HEK293T (cell line): Measurements from ENCODE around the gene CARMIL3.

Experiments
- ARNT ChIP-seq: fragments of 450-650 bp; IDR thresholded peaks from 2 replicates; pipeline ENCODE4 v1.6.1; 2017; ENCODE audit warnings: mild to moderate bottlenecking
- BHLHE40 ChIP-seq: fragments of 450-650 bp; IDR thresholded peaks from 2 replicates; pipeline ENCODE4 v1.6.1; 2016; ENCODE audit warnings: mild to moderate bottlenecking, moderate library complexity, borderline replicate concordance
- CTBP1 ChIP-seq: fragments of 450-650 bp; IDR thresholded peaks from 2 replicates; pipeline ENCODE4 v1.6.1; 2016; ENCODE audit warnings: borderline replicate concordance
- FOXA1 ChIP-seq: fragments of 450-650 bp; IDR thresholded peaks from 2 replicates; pipeline ENCODE4 v1.6.1; 2016; ENCODE audit warnings: mild to moderate bottlenecking
- FOXK2 ChIP-seq: fragments of 450-650 bp; IDR thresholded peaks from 2 replicates; pipeline ENCODE4 v1.6.1; 2016; ENCODE audit warnings: mild to moderate bottlenecking
- FOXM1 ChIP-seq: fragments of 450-650 bp; IDR thresholded peaks from 2 replicates; pipeline ENCODE4 v1.6.1; 2017; ENCODE audit warnings: mild to moderate bottlenecking, borderline replicate concordance
- L3MBTL2 ChIP-seq: fragments of 450-650 bp; conservative IDR thresholded peaks from 2 replicates; pipeline ENCODE4 v1.6.1; 2016; ENCODE audit warnings: mild to moderate bottlenecking
- NFRKB ChIP-seq: fragments of 450-650 bp; IDR thresholded peaks from 2 replicates; pipeline ENCODE4 v1.6.1; 2016; ENCODE audit warnings: mild to moderate bottlenecking, moderate library complexity
- SP1 ChIP-seq: fragments of 450-650 bp; IDR thresholded peaks from 2 replicates; pipeline ENCODE4 v1.6.1; 2017
- TARDBP ChIP-seq: fragments of 450-650 bp; IDR thresholded peaks from 2 replicates; pipeline ENCODE4 v1.6.1; 2016

DNA sequence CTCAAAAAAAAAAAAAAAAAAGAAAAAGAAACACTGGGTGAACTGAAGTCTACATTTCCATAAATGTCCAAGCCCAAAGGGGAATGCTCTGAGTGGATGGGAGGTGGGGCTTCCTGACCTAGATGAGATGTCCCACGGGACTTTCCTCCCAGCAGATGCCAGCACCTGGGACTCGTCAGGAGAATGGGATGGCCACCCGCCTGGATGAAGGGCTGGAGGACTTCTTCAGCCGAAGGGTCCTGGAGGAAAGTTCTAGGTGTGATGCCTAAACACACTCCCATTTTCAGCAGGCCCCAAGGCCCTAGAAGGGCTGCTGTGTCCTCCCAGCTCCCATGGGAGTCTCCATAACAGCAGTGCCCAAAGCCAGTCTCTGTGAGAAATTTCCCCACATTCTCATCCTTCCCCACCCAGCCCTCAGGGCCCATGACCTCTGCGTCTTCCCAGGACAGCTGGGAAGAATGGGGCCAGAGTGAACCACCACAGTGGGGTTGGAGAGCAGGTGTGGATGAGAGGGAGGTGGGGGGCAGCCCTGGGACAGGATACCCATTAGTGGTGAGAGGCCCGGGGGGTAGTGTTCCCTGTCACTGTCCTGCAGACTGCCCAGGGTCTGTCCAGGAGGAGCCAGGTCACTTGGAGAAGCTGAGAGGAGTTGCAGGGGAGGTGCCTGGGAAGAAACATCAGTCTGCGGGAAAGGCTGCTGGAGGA is 12.4 kb downstream of the CARMIL3 start:
- TF ChIP-seq L3MBTL2 (no peak), FOXK2 (no peak), BHLHE40 (no peak), FOXM1 (no peak), NFRKB (no peak), ARNT (no peak), SP1 (no peak), TARDBP (no peak), CTBP1 (no peak), FOXA1 (no peak)
